Measurements from ENCODE around the gene MTF1. TPM values are rescaled to one million over a fixed set of nuclear protein-coding genes. Genes with fewer than 3 reads are reported as not detected.
"Not testable (repeated sequence)": the region's sequence is repeated elsewhere in the genome, so short reads cannot be mapped to it uniquely, and the experiment has no call there.

The MTF1 gene
- total and polyA plus RNA-seq, 3 experiments from 2014 or later = 21.3 to 39.1 (median 38.0) TPM

GRCh38 chr1:37776946-37777516, 82.4 kb downstream of the MTF1 start:
- DNase-seq = no peak
- Mint-ChIP-seq H3K9me3 (peaks cover 0 to 3% (median 0%) of the 10 kb centered on the region in 5 donors), H3K27ac (no peak overlapping the region), H3K36me3 (no peaks in the 10 kb centered on the region), H3K27me3 (peaks cover 4 to 22% of the 10 kb centered on the region in 2 donors), H3K4me1 (no peaks in the 10 kb centered on the region), H3K4me3 (no peak overlapping the region)
- CTCF ChIA-PET = no interaction called here
- Histone ChIP-seq H3K27me3 (ENCODE audit: insufficient read depth, low read length, poor library complexity, severe bottlenecking) (no peaks in the 10 kb centered on the region), H3K4me1 (ENCODE audit: insufficient read depth, low read length) (no peaks in the 10 kb centered on the region), H3K4me3 (ENCODE audit: low read length) (no peak overlapping the region), H3K36me3 (ENCODE audit: insufficient read depth, low read length) (no peaks in the 10 kb centered on the region), H3K9me3 (ENCODE audit: low read length) (no peaks in the 10 kb centered on the region), H3K27ac (ENCODE audit: low read depth, low read length) (no peak overlapping the region)
- POLR2A ChIA-PET = no interaction called here

- H3K4me1 Mint-ChIP-seq; H3K4me1 ChIP-seq (ENCODE audit: insufficient read depth, low read length); H3K9me3 ChIP-seq (ENCODE audit: low read length); H3K4me3 Mint-ChIP-seq; H3K27ac ChIP-seq (ENCODE audit: low read depth, low read length); H3K27me3 ChIP-seq (ENCODE audit: insufficient read depth, low read length, poor library complexity, severe bottlenecking); H3K27ac Mint-ChIP-seq; H3K36me3 Mint-ChIP-seq; H3K9me3 Mint-ChIP-seq; CTCF ChIA-PET; H3K4me3 ChIP-seq (ENCODE audit: low read length); DNase-seq; H3K36me3 ChIP-seq (ENCODE audit: insufficient read depth, low read length); POLR2A ChIA-PET: not testable (repeated sequence)
- peaks cover 23 to 47% of the 10 kb centered on the region in 2 donors for H3K27me3 Mint-ChIP-seq
These were observed 88.0 kb downstream of the MTF1 start for GRCh38 chr1:37771440-37771839.

GRCh38 chr1:37767488-37767887, 91.9 kb downstream of the MTF1 start:
- CTCF ChIA-PET = no interaction called here
- DNase-seq = no peak
- Histone ChIP-seq H3K4me3 (ENCODE audit: low read length) (no peak overlapping the region), H3K36me3 (ENCODE audit: insufficient read depth, low read length) (no peaks in the 10 kb centered on the region), H3K27me3 (ENCODE audit: insufficient read depth, low read length, poor library complexity, severe bottlenecking) (peaks cover 39% of the 10 kb centered on the region), H3K27ac (ENCODE audit: low read depth, low read length) (no peak overlapping the region), H3K4me1 (ENCODE audit: insufficient read depth, low read length) (no peaks in the 10 kb centered on the region), H3K9me3 (ENCODE audit: low read length) (no peaks in the 10 kb centered on the region)
- Mint-ChIP-seq H3K4me1 (peaks cover 11 to 19% (median 16%) of the 10 kb centered on the region in 3 donors), H3K27ac (no peak overlapping the region), H3K27me3 (peaks cover 62 to 78% of the 10 kb centered on the region in 2 donors), H3K36me3 (peaks cover 0 to 4% (median 0%) of the 10 kb centered on the region in 3 donors), H3K4me3 (no peak overlapping the region), H3K9me3 (peaks cover 0 to 2% (median 0%) of the 10 kb centered on the region in 5 donors)
- POLR2A ChIA-PET = no interaction called here

- H3K9me3 ChIP-seq (ENCODE audit: low read length) = no peaks in the 10 kb centered on the region
- H3K4me1 ChIP-seq (ENCODE audit: insufficient read depth, low read length) = no peaks in the 10 kb centered on the region
- peak overlapping the region in 6 of 7 donors; percentile 15 to 78 (median 50) for H3K4me3 Mint-ChIP-seq
- H3K4me3 ChIP-seq (ENCODE audit: low read length) = no peak overlapping the region
- H3K36me3 Mint-ChIP-seq = peaks cover 0 to 4% (median 0%) of the 10 kb centered on the region in 3 donors
- H3K27me3 ChIP-seq (ENCODE audit: insufficient read depth, low read length, poor library complexity, severe bottlenecking) = peaks cover 42% of the 10 kb centered on the region
- CTCF ChIA-PET = no interaction called here
- H3K27ac ChIP-seq (ENCODE audit: low read depth, low read length) = no peak overlapping the region
- H3K27me3 Mint-ChIP-seq = peaks cover 64 to 85% of the 10 kb centered on the region in 2 donors
- H3K36me3 ChIP-seq (ENCODE audit: insufficient read depth, low read length) = no peaks in the 10 kb centered on the region
- peaks cover 11 to 19% (median 16%) of the 10 kb centered on the region in 3 donors for H3K4me1 Mint-ChIP-seq
- H3K9me3 Mint-ChIP-seq = peaks cover 0 to 2% (median 0%) of the 10 kb centered on the region in 5 donors
- no peak for DNase-seq
- POLR2A ChIA-PET = no interaction called here
- no peak overlapping the region for H3K27ac Mint-ChIP-seq
These were observed 93.3 kb downstream of the MTF1 start for GRCh38 chr1:37765916-37766664.

GRCh38 chr1:37764888-37765441, 94.4 kb downstream of the MTF1 start, which contains the start of gene EPHA10:
Gene EPHA10, minus strand, starts transcription at chr1:37765120. Its CDS starts 54 bp downstream, at chr1:37765066.
- Histone ChIP-seq H3K27me3 (ENCODE audit: insufficient read depth, low read length, poor library complexity, severe bottlenecking) (peaks cover 44% of the 10 kb centered on the region), H3K9me3 (ENCODE audit: low read length) (no peaks in the 10 kb centered on the region), H3K27ac (ENCODE audit: low read depth, low read length) (no peak within 1 kb of the TSS), H3K36me3 (ENCODE audit: insufficient read depth, low read length) (no peaks in the 10 kb centered on the region), H3K4me1 (ENCODE audit: insufficient read depth, low read length) (no peaks in the 10 kb centered on the region), H3K4me3 (ENCODE audit: low read length) (no peak within 1 kb of the TSS)
- ChIA-PET POLR2A (no interaction called here), CTCF (interaction anchor here (0.7 kb wide), 1 partner anchor 11 kb away, joined by 3 read pairs; no protein-coding TSS in a partner anchor)
- H3K36me3 Mint-ChIP-seq = peaks cover 0 to 4% (median 0%) of the 10 kb centered on the region in 3 donors
- no peak for DNase-seq
- peaks cover 11 to 19% (median 16%) of the 10 kb centered on the region in 3 donors for H3K4me1 Mint-ChIP-seq
- H3K4me3 Mint-ChIP-seq = peak within 1 kb of the TSS in 6 of 7 donors; percentile 6 to 78 (median 50)
- H3K27ac Mint-ChIP-seq = peak within 1 kb of the TSS in 1 of 8 donors; percentile 90
- H3K9me3 Mint-ChIP-seq = peaks cover 0 to 2% (median 0%) of the 10 kb centered on the region in 5 donors
- peaks cover 64 to 75% of the 10 kb centered on the region in 2 donors for H3K27me3 Mint-ChIP-seq

- Histone ChIP-seq H3K4me3 (ENCODE audit: low read length) (no peak overlapping the region), H3K9me3 (ENCODE audit: low read length) (no peaks in the 10 kb centered on the region), H3K27me3 (ENCODE audit: insufficient read depth, low read length, poor library complexity, severe bottlenecking) (peaks cover 48% of the 10 kb centered on the region), H3K27ac (ENCODE audit: low read depth, low read length) (no peak overlapping the region), H3K36me3 (ENCODE audit: insufficient read depth, low read length) (no peaks in the 10 kb centered on the region), H3K4me1 (ENCODE audit: insufficient read depth, low read length) (no peaks in the 10 kb centered on the region)
- Mint-ChIP-seq H3K4me1 (peaks cover 11 to 19% (median 16%) of the 10 kb centered on the region in 3 donors), H3K9me3 (peaks cover 0 to 2% (median 0%) of the 10 kb centered on the region in 5 donors), H3K27ac (no peak overlapping the region), H3K4me3 (peak overlapping the region in 1 of 7 donors; percentile 34), H3K36me3 (peaks cover 0 to 4% (median 0%) of the 10 kb centered on the region in 3 donors), H3K27me3 (peaks cover 60 to 72% of the 10 kb centered on the region in 2 donors)
- POLR2A ChIA-PET = no interaction called here
- DNase-seq = no peak
- CTCF ChIA-PET = interaction anchor here (0.7 kb wide), 1 partner anchor 10 kb away, joined by 3 read pairs; no protein-coding TSS in a partner anchor
These were observed 95.0 kb downstream of the MTF1 start for GRCh38 chr1:37764414-37764825.

GRCh38 chr1:37763791-37764413, 95.5 kb downstream of the MTF1 start:
- Histone ChIP-seq H3K27me3 (ENCODE audit: insufficient read depth, low read length, poor library complexity, severe bottlenecking) (peaks cover 48% of the 10 kb centered on the region), H3K36me3 (ENCODE audit: insufficient read depth, low read length) (no peaks in the 10 kb centered on the region), H3K4me1 (ENCODE audit: insufficient read depth, low read length) (no peaks in the 10 kb centered on the region), H3K27ac (ENCODE audit: low read depth, low read length) (no peak overlapping the region), H3K9me3 (ENCODE audit: low read length) (no peaks in the 10 kb centered on the region), H3K4me3 (ENCODE audit: low read length) (no peak overlapping the region)
- no peak for DNase-seq
- H3K4me3 Mint-ChIP-seq = no peak overlapping the region
- H3K9me3 Mint-ChIP-seq = peaks cover 0 to 2% (median 0%) of the 10 kb centered on the region in 5 donors
- POLR2A ChIA-PET = no interaction called here
- CTCF ChIA-PET = no interaction called here
- H3K27me3 Mint-ChIP-seq = peaks cover 57 to 66% of the 10 kb centered on the region in 2 donors
- H3K4me1 Mint-ChIP-seq = peaks cover 11 to 19% (median 16%) of the 10 kb centered on the region in 3 donors
- peaks cover 0 to 4% (median 0%) of the 10 kb centered on the region in 3 donors for H3K36me3 Mint-ChIP-seq
- H3K27ac Mint-ChIP-seq = peak overlapping the region in 1 of 8 donors; percentile 0

All from CD8-positive, alpha-beta memory T cell (primary cell).